ENCODE data around the gene GPR162. TPM values are rescaled to one million over a fixed set of nuclear protein-coding genes. Genes with fewer than 3 reads are reported as not detected.

The GPR162 gene
- total and polyA plus RNA-seq, 2 donors from 2014 or later, result 5.0 to 9.8 TPM

DNA sequence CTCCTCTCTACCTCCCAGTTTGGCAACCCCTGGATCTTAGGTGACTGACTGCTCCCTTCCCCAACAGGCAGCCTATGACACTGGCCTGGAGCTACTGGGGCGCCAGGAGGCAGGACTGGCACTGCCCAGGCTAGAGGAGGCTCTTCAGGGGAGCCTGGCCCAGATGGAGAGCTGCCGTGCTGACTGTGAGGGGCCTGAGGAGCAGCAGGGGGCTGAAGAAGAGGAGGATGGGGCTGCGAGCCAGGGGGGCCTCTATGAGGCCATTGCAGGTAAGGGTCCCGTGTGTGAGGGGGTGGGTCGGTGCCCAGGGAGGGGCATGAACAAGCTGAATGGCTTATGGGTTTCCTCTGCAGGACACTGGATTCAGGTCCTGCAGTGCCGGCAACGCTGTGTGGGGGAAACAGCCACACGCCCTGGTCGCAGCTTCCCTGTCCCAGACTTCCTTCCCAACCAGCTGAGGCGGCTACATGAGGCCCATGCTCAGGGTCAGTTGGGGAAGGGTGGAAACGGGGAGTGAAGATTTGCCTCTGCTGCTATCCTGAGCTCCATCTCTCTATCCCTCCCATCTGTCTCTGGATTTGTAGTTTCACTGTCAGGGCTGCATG, 8.8 kb downstream of the GPR162 start:
- H3K9me3 ChIP-seq (ENCODE audit: control insufficient read depth in 2 of 3, insufficient read depth in 1 of 3, low read length in 3 of 3), result no peaks in the 10 kb centered on the region
- H3K27ac ChIP-seq (ENCODE audit: low read depth in 2 of 2, low read length in 2 of 2), result no peak overlapping the region
- FAIRE-seq (no peak), DNase-seq (peak in 1 of 5 donors; percentile 69)
- intact Hi-C loops (cut with DNase I), result no loop called here
- no peaks in the 10 kb centered on the region for H3K27me3 ChIP-seq (ENCODE audit: control insufficient read depth, insufficient read depth, low read length)
- no peaks in the 10 kb centered on the region for H3K36me3 ChIP-seq (ENCODE audit: control insufficient read depth in 2 of 3, insufficient read depth in 3 of 3, low read length in 3 of 3)
- TF ChIP-seq, protein P1, sequence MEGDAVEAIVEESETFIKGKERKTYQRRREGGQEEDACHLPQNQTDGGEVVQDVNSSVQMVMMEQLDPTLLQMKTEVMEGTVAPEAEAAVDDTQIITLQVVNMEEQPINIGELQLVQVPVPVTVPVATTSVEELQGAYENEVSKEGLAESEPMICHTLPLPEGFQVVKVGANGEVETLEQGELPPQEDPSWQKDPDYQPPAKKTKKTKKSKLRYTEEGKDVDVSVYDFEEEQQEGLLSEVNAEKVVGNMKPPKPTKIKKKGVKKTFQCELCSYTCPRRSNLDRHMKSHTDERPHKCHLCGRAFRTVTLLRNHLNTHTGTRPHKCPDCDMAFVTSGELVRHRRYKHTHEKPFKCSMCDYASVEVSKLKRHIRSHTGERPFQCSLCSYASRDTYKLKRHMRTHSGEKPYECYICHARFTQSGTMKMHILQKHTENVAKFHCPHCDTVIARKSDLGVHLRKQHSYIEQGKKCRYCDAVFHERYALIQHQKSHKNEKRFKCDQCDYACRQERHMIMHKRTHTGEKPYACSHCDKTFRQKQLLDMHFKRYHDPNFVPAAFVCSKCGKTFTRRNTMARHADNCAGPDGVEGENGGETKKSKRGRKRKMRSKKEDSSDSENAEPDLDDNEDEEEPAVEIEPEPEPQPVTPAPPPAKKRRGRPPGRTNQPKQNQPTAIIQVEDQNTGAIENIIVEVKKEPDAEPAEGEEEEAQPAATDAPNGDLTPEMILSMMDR (IDR thresholded peaks at IDR 0.05; ENCODE audit: borderline replicate concordance, extremely low read depth, insufficient read depth), result no peak
- no peak overlapping the region for H3K9ac ChIP-seq (ENCODE audit: low read length in 3 of 3)
- peaks cover 0 to 16% (median 0%) of the 10 kb centered on the region in 3 donors for H3K4me1 ChIP-seq (ENCODE audit: control insufficient read depth in 2 of 3, insufficient read depth in 2 of 3, low read depth in 1 of 3, low read length in 3 of 3)
- H3K4me3 ChIP-seq (ENCODE audit: low read length in 3 of 3), result no peak overlapping the region

DNA sequence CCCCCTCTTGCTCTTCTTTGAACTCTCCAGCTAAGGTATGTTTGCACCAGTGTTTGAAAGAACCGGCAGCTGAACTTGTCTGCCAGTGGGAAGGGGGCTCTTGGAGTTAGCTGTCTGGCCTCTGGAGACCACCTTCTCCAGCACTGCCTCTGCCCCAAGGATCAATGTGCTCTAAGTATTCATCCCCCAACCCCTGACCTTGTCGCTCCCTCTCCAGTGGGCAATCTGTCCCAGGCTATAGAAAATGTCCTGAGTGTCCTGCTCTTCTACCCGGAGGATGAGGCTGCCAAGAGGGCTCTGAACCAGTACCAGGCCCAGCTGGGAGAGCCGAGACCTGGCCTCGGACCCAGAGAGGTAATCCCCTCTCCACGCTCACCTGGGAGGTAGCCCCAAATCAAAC, 9.4 kb downstream of the GPR162 start:
- Histone ChIP-seq H3K27ac (ENCODE audit: low read depth in 2 of 2, low read length in 2 of 2) (no peak overlapping the region), H3K9me3 (ENCODE audit: control insufficient read depth in 2 of 3, insufficient read depth in 1 of 3, low read length in 3 of 3) (no peaks in the 10 kb centered on the region), H3K9ac (ENCODE audit: low read length in 3 of 3) (no peak overlapping the region), H3K36me3 (ENCODE audit: control insufficient read depth in 2 of 3, insufficient read depth in 3 of 3, low read length in 3 of 3) (no peaks in the 10 kb centered on the region), H3K4me1 (ENCODE audit: control insufficient read depth in 2 of 3, insufficient read depth in 2 of 3, low read depth in 1 of 3, low read length in 3 of 3) (peaks cover 0 to 15% (median 0%) of the 10 kb centered on the region in 3 donors), H3K4me3 (ENCODE audit: low read length in 3 of 3) (no peak overlapping the region), H3K27me3 (ENCODE audit: control insufficient read depth, insufficient read depth, low read length) (no peaks in the 10 kb centered on the region)
- peak in 1 of 5 donors; percentile 8 for DNase-seq
- intact Hi-C loops (cut with DNase I), result no loop called here
- no peak for FAIRE-seq
- TF ChIP-seq, protein P1 (IDR thresholded peaks at IDR 0.05; ENCODE audit: borderline replicate concordance, extremely low read depth, insufficient read depth), result no peak

DNA sequence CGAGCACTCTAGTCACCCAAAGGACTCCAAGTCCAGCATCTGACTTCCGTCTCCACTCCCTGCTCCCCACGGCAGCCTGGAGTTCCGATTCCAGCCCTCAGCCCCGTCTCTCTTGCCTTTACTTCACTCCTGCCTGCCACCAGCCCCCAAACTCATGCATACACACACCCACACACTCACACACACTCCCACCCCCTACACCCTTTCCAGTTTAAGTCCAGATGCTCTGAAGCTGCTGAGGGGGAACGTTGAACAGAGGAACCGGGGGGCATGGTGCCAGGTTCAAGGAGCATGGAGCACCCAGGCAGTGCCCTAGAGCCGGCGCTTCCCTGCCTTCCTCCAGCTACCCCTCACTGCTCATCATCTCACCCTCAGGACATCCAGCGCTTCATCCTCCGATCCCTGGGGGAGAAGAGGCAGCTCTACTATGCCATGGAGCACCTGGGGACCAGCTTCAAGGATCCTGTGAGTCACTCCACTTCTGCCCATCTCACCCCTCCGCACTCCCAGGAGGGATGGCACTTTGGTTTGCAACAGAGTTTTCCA, 9.9 kb downstream of the GPR162 start:
- peaks cover 0 to 15% (median 0%) of the 10 kb centered on the region in 3 donors for H3K4me1 ChIP-seq (ENCODE audit: control insufficient read depth in 2 of 3, insufficient read depth in 2 of 3, low read depth in 1 of 3, low read length in 3 of 3)
- intact Hi-C loops (cut with DNase I), result no loop called here
- peak in 1 of 5 donors; percentile 48 for DNase-seq
- H3K9me3 ChIP-seq (ENCODE audit: control insufficient read depth in 2 of 3, insufficient read depth in 1 of 3, low read length in 3 of 3), result no peaks in the 10 kb centered on the region
- TF ChIP-seq, protein P1 (IDR thresholded peaks at IDR 0.05; ENCODE audit: borderline replicate concordance, extremely low read depth, insufficient read depth), result no peak
- no peak for FAIRE-seq
- H3K27me3 ChIP-seq (ENCODE audit: control insufficient read depth, insufficient read depth, low read length), result no peaks in the 10 kb centered on the region
- H3K4me3 ChIP-seq (ENCODE audit: low read length in 3 of 3), result no peak overlapping the region
- H3K36me3 ChIP-seq (ENCODE audit: control insufficient read depth in 2 of 3, insufficient read depth in 3 of 3, low read length in 3 of 3), result no peaks in the 10 kb centered on the region
- H3K9ac ChIP-seq (ENCODE audit: low read length in 3 of 3), result no peak overlapping the region
- no peak overlapping the region for H3K27ac ChIP-seq (ENCODE audit: low read depth in 2 of 2, low read length in 2 of 2)

Measured in kidney (tissue), 14 donors.